Measurements from ENCODE around the gene PLS3. TPM values are rescaled to one million over a fixed set of nuclear protein-coding genes. Genes with fewer than 3 reads are reported as not detected.

PLS3 gene
- total and polyA plus RNA-seq, 2 donors (not counting 3 experiments of a cell fraction or from before 2014, with no cell fraction given) = 120 to 329 TPM

GRCh38 chrX:115650449-115650848, 89.5 kb downstream of the PLS3 start:
- no peaks in the 10 kb centered on the region for H3K79me2 ChIP-seq (ENCODE audit: control insufficient read depth, insufficient read depth, low read length)
- H3K4me2 ChIP-seq (ENCODE audit: insufficient read depth, low read length) = no peak overlapping the region
- no peaks in the 10 kb centered on the region for H3K4me1 ChIP-seq (ENCODE audit: control insufficient read depth, extremely low read depth, insufficient read depth, low read length)
- no peaks in the 10 kb centered on the region for H3K27me3 ChIP-seq (ENCODE audit: control insufficient read depth in 2 of 2, insufficient read depth in 2 of 2, low read length in 2 of 2)
- TF ChIP-seq MYC (IDR thresholded peaks at IDR 0.05; ENCODE audit: low read depth, low read length) (no peak), POLR2A (IDR thresholded peaks at IDR 0.05; ENCODE audit: low read depth, low read length) (no peak)
- H3K27ac ChIP-seq (ENCODE audit: insufficient read depth, low read depth, low read length) = no peak overlapping the region
- no peak overlapping the region for H2AFZ ChIP-seq (ENCODE audit: low read depth, low read length)
- no peaks in the 10 kb centered on the region for H4K20me1 ChIP-seq (replicated peaks; ENCODE audit: control insufficient read depth, extremely low read depth, insufficient read depth, low read length)
- DNase-seq (ENCODE audit: low read depth, low spot score) = no peak
- peaks cover 2 to 12% of the 10 kb centered on the region in 2 experiments for H3K36me3 ChIP-seq (ENCODE audit: control insufficient read depth in 2 of 2, extremely low read depth in 1 of 2, insufficient read depth in 2 of 2, low read length in 2 of 2)
- no peak overlapping the region for H3K4me3 ChIP-seq (replicated peaks in 1 of 3; ENCODE audit: insufficient read depth in 1 of 3, low read depth in 1 of 3, low read length in 3 of 3)
- intact Hi-C loops (cut with micrococcal nuclease) = no loop called here
- BruUV-seq (replicated peaks) = no TSS peak
- no peak overlapping the region for H3K9ac ChIP-seq (replicated peaks; ENCODE audit: extremely low read depth, insufficient read depth, low read length)
- POLR2A ChIA-PET = no interaction called here
- FAIRE-seq = no peak
- dilution Hi-C loops (cut with MboI; ENCODE audit: extremely low pct_ligation_motif_present, low sequenced_read_pairs) = no loop called here
- CTCF ChIA-PET = interaction anchor here (1.0 to 1.6 kb wide), 2 partner anchors 23 to 40 kb away, joined by 3 read pairs; no protein-coding TSS in a partner anchor
- no peaks in the 10 kb centered on the region for H3K9me3 ChIP-seq (replicated peaks; ENCODE audit: control insufficient read depth, insufficient read depth, low read length)
- H3K9me1 ChIP-seq (replicated peaks; ENCODE audit: control insufficient read depth, extremely low read depth, insufficient read depth, low read length) = no peaks in the 10 kb centered on the region

DNA sequence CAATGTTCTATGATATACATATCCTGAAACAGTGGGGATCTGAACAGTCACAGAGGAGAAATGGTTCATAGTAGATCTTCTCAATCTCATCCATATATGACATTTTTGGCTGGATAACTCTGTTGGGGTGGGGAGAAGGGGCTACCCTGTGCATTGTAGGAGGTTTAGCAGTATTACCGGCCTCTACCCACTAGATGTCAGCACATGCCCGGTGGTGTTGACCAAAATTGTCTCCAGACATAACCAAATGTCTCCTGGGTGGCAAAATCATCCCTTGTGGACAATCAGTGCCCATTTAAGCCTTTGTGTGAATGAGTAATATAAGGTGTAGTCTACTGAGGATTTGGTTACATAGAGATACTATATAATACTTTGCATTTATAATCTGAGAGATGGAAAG, 89.9 kb downstream of the PLS3 start:
- dilution Hi-C loops (cut with MboI; ENCODE audit: extremely low pct_ligation_motif_present, low sequenced_read_pairs) = no loop called here
- no peaks in the 10 kb centered on the region for H3K9me1 ChIP-seq (replicated peaks; ENCODE audit: control insufficient read depth, extremely low read depth, insufficient read depth, low read length)
- no peak overlapping the region for H3K4me3 ChIP-seq (replicated peaks in 1 of 3; ENCODE audit: insufficient read depth in 1 of 3, low read depth in 1 of 3, low read length in 3 of 3)
- DNase-seq (ENCODE audit: low read depth, low spot score) (peak; percentile 31), FAIRE-seq (peak; percentile 61)
- TF ChIP-seq, protein P1, sequence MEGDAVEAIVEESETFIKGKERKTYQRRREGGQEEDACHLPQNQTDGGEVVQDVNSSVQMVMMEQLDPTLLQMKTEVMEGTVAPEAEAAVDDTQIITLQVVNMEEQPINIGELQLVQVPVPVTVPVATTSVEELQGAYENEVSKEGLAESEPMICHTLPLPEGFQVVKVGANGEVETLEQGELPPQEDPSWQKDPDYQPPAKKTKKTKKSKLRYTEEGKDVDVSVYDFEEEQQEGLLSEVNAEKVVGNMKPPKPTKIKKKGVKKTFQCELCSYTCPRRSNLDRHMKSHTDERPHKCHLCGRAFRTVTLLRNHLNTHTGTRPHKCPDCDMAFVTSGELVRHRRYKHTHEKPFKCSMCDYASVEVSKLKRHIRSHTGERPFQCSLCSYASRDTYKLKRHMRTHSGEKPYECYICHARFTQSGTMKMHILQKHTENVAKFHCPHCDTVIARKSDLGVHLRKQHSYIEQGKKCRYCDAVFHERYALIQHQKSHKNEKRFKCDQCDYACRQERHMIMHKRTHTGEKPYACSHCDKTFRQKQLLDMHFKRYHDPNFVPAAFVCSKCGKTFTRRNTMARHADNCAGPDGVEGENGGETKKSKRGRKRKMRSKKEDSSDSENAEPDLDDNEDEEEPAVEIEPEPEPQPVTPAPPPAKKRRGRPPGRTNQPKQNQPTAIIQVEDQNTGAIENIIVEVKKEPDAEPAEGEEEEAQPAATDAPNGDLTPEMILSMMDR (IDR thresholded peaks at IDR 0.05; ENCODE audit: extremely low read depth in 1 of 2, insufficient read depth in 1 of 2, low read depth in 1 of 2, low read length in 2 of 2) = peak; percentile 21 to 50
- TF ChIP-seq EZH2 (IDR thresholded peaks at IDR 0.05; ENCODE audit: borderline replicate concordance, low read depth, low read length, severe bottlenecking) (no peak), FOS (IDR thresholded peaks at IDR 0.05; ENCODE audit: borderline replicate concordance, insufficient read depth, low read length) (no peak)
- no peaks in the 10 kb centered on the region for H3K9me3 ChIP-seq (replicated peaks; ENCODE audit: control insufficient read depth, insufficient read depth, low read length)
- intact Hi-C loops (cut with micrococcal nuclease) = loop anchor here (1.0 kb wide), 1 partner anchor 39 kb away; no protein-coding TSS in a partner anchor
- H3K36me3 ChIP-seq (ENCODE audit: control insufficient read depth in 2 of 2, extremely low read depth in 1 of 2, insufficient read depth in 2 of 2, low read length in 2 of 2) = peaks cover 2 to 11% of the 10 kb centered on the region in 2 experiments
- no peaks in the 10 kb centered on the region for H4K20me1 ChIP-seq (replicated peaks; ENCODE audit: control insufficient read depth, extremely low read depth, insufficient read depth, low read length)
- no peaks in the 10 kb centered on the region for H3K4me1 ChIP-seq (ENCODE audit: control insufficient read depth, extremely low read depth, insufficient read depth, low read length)
- H3K9ac ChIP-seq (replicated peaks; ENCODE audit: extremely low read depth, insufficient read depth, low read length) = no peak overlapping the region
- no peaks in the 10 kb centered on the region for H3K79me2 ChIP-seq (ENCODE audit: control insufficient read depth, insufficient read depth, low read length)
- H3K4me2 ChIP-seq (ENCODE audit: insufficient read depth, low read length) = no peak overlapping the region
- H3K27ac ChIP-seq (ENCODE audit: insufficient read depth, low read depth, low read length) = no peak overlapping the region
- no peak overlapping the region for H2AFZ ChIP-seq (ENCODE audit: low read depth, low read length)
- BruUV-seq (replicated peaks) = no TSS peak
- ChIA-PET POLR2A (no interaction called here), CTCF (interaction anchor here (1.2 to 1.3 kb wide), 2 partner anchors 10 to 88 kb away, joined by 3 read pairs; no protein-coding TSS in a partner anchor)
- H3K27me3 ChIP-seq (ENCODE audit: control insufficient read depth in 2 of 2, insufficient read depth in 2 of 2, low read length in 2 of 2) = no peaks in the 10 kb centered on the region
